MM.1S (cell line): ENCODE results near the gene BBOX1.

Experiments
- DNase-seq: peaks from one replicate; pipeline ENCODE4 v3.0.0-alpha.2; 2015
- H2AFZ ChIP-seq: fragments of 300-600 bp; sonication (generic); 2 replicates; pipeline ENCODE4 v1.6.0; 2016; ENCODE audit warnings: antibody characterized with exemption, low read length
- H3F3A ChIP-seq: fragments of 300-600 bp; sonication (generic); 2 replicates; pipeline ENCODE4 v1.6.1; 2016; ENCODE audit warnings: mild to moderate bottlenecking, antibody characterized with exemption, low read length, moderate library complexity, mixed read lengths; ENCODE audit not compliant: insufficient read depth
- H3K27ac ChIP-seq: fragments of 300-600 bp; sonication (generic); 2 replicates; pipeline ENCODE4 v1.5.1; 2016; ENCODE audit warnings: mild to moderate bottlenecking, low read length
- H3K27me3 ChIP-seq: fragments of 300-600 bp; sonication (generic); replicated peaks from 2 replicates; pipeline ENCODE4 v1.6.0; 2016; ENCODE audit warnings: low read length; ENCODE audit not compliant: insufficient read depth
- H3K36me3 ChIP-seq: fragments of 300-600 bp; sonication (generic); replicated peaks from 2 replicates; pipeline ENCODE4 v1.6.1; 2016; ENCODE audit warnings: mild to moderate bottlenecking, low read length, mixed read lengths; ENCODE audit not compliant: insufficient read depth
- H3K4me1 ChIP-seq: fragments of 300-600 bp; sonication (generic); 2 replicates; pipeline ENCODE4 v1.6.1; 2016; ENCODE audit warnings: low read length, mixed read lengths
- H3K4me2 ChIP-seq: fragments of 300-600 bp; sonication (generic); 2 replicates; pipeline ENCODE4 v1.6.0; 2016; ENCODE audit warnings: low read depth, low read length
- H3K4me3 ChIP-seq: fragments of 300-600 bp; sonication (generic); 2 replicates; pipeline ENCODE4 v1.5.1; 2016; ENCODE audit warnings: low read length, mixed read lengths
- H3K79me2 ChIP-seq: fragments of 300-600 bp; sonication (generic); 2 replicates; pipeline ENCODE4 v1.6.1; 2016; ENCODE audit warnings: mixed run types, low read length, mixed read lengths
- H3K9ac ChIP-seq: fragments of 300-600 bp; sonication (generic); 2 replicates; pipeline ENCODE4 v1.6.1; 2016; ENCODE audit warnings: low read length, mixed read lengths
- H3K9me2 ChIP-seq: fragments of 300-600 bp; sonication (generic); replicated peaks from 2 replicates; pipeline ENCODE4 v1.6.1; 2016; ENCODE audit warnings: mild to moderate bottlenecking, low read length, mixed read lengths; ENCODE audit not compliant: insufficient read depth
- H3K9me3 ChIP-seq: fragments of 300-600 bp; sonication (generic); replicated peaks from 2 replicates; pipeline ENCODE4 v1.6.1; 2016; ENCODE audit warnings: mild to moderate bottlenecking, low read length, mixed read lengths; ENCODE audit not compliant: insufficient read depth
- H4K20me1 ChIP-seq: fragments of 300-600 bp; sonication (generic); 2 replicates; pipeline ENCODE4 v1.6.1; 2016; ENCODE audit warnings: mild to moderate bottlenecking, low read length, moderate library complexity, mixed read lengths; ENCODE audit not compliant: insufficient read depth
- EZH2 ChIP-seq: fragments of 300-600 bp; sonication (generic); optimal IDR thresholded peaks from 2 replicates; pipeline ENCODE3; 2017; ENCODE audit warnings: low read depth, mild to moderate bottlenecking, antibody characterized with exemption, low read length, mixed read lengths
- EZH2phosphoT487 ChIP-seq: fragments of 300-600 bp; sonication (generic); IDR thresholded peaks from 2 replicates; pipeline ENCODE4 v1.6.1; 2018; ENCODE audit warnings: antibody characterized with exemption, low read length
- TF ChIP-seq, protein P1 (sequence below): fragments of 300-600 bp; sonication (generic); IDR thresholded peaks from 2 replicates; pipeline ENCODE4 v1.5.1; 2016; ENCODE audit warnings: antibody characterized with exemption, low read length, mixed read lengths

BBOX1 gene

GRCh38 chr11:27013781-27014361 is 26.7 kb upstream of the BBOX1 start:
- Histone ChIP-seq H3K4me1 (no peaks in the 10 kb centered on the region), H3K9me3 (no peaks in the 10 kb centered on the region), H3K36me3 (no peaks in the 10 kb centered on the region), H3K9me2 (no peaks in the 10 kb centered on the region), H3F3A (no peaks in the 10 kb centered on the region), H2AFZ (no peak overlapping the region), H3K9ac (no peak overlapping the region), H3K4me3 (no peak overlapping the region), H3K4me2 (no peak overlapping the region), H3K27ac (no peak overlapping the region), H3K79me2 (no peaks in the 10 kb centered on the region), H3K27me3 (no peaks in the 10 kb centered on the region), H4K20me1 (no peaks in the 10 kb centered on the region)
- no peak for DNase-seq
- TF ChIP-seq EZH2phosphoT487 (no peak), EZH2 (no peak)
- TF ChIP-seq, protein P1, sequence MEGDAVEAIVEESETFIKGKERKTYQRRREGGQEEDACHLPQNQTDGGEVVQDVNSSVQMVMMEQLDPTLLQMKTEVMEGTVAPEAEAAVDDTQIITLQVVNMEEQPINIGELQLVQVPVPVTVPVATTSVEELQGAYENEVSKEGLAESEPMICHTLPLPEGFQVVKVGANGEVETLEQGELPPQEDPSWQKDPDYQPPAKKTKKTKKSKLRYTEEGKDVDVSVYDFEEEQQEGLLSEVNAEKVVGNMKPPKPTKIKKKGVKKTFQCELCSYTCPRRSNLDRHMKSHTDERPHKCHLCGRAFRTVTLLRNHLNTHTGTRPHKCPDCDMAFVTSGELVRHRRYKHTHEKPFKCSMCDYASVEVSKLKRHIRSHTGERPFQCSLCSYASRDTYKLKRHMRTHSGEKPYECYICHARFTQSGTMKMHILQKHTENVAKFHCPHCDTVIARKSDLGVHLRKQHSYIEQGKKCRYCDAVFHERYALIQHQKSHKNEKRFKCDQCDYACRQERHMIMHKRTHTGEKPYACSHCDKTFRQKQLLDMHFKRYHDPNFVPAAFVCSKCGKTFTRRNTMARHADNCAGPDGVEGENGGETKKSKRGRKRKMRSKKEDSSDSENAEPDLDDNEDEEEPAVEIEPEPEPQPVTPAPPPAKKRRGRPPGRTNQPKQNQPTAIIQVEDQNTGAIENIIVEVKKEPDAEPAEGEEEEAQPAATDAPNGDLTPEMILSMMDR, result no peak

GRCh38 chr11:27018902-27019529 is 21.6 kb upstream of the BBOX1 start:
- TF ChIP-seq EZH2 (no peak), EZH2phosphoT487 (no peak)
- TF ChIP-seq, protein P1, result no peak
- no peak overlapping the region for H2AFZ ChIP-seq

DNA sequence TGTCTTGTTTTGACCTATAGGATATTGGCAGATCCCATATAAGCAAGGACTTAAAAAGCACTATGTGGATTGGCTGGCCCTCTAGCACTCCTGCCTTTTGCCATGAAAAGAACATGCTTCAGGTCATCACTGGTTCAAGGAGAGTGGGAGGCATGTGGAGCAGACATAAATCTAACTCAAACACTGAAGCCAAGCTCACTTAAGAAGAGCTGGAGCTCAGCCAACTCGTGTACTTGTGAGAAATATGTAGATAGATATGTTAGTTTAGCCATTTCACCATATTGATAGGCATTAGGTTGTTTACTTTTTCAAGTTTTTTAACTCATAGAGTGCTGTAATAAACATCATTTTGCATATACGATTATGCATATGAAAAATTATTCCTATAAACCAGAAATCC is 19.9 kb upstream of the BBOX1 start:
- no peak for DNase-seq

More at GRCh38 chr11:27018902-27019529, 21.6 kb upstream of the BBOX1 start:
- no peaks in the 10 kb centered on the region for H3K4me1 ChIP-seq
- H3K9me3 ChIP-seq, result no peaks in the 10 kb centered on the region
- no peaks in the 10 kb centered on the region for H4K20me1 ChIP-seq
- H3K27ac ChIP-seq, result no peak overlapping the region
- no peak for DNase-seq
- no peaks in the 10 kb centered on the region for H3K9me2 ChIP-seq
- no peak overlapping the region for H3K4me3 ChIP-seq
- H3K9ac ChIP-seq, result no peak overlapping the region
- no peak overlapping the region for H3K4me2 ChIP-seq
- H3K36me3 ChIP-seq, result no peaks in the 10 kb centered on the region
- H3K27me3 ChIP-seq, result no peaks in the 10 kb centered on the region
- H3K79me2 ChIP-seq, result no peaks in the 10 kb centered on the region
- no peaks in the 10 kb centered on the region for H3F3A ChIP-seq

More for the DNA sequence above, 19.9 kb upstream of the BBOX1 start:
- no peak overlapping the region for H3K27ac ChIP-seq
- no peaks in the 10 kb centered on the region for H3K27me3 ChIP-seq
- H3K36me3 ChIP-seq, result no peaks in the 10 kb centered on the region
- H3F3A ChIP-seq, result no peaks in the 10 kb centered on the region
- H3K9ac ChIP-seq, result no peak overlapping the region
- no peaks in the 10 kb centered on the region; the same call in 1 of the 2 replicates for H3K9me2 ChIP-seq
- TF ChIP-seq EZH2 (no peak), EZH2phosphoT487 (no peak)
- TF ChIP-seq, protein P1, result no peak
- H4K20me1 ChIP-seq, result no peaks in the 10 kb centered on the region
- no peaks in the 10 kb centered on the region for H3K79me2 ChIP-seq
- H3K4me3 ChIP-seq, result no peak overlapping the region
- no peaks in the 10 kb centered on the region for H3K4me1 ChIP-seq
- no peak overlapping the region for H3K4me2 ChIP-seq
- no peaks in the 10 kb centered on the region for H3K9me3 ChIP-seq
- H2AFZ ChIP-seq, result no peak overlapping the region
